Lung (tissue), 12 donors: ENCODE data around the gene LMOD1. TPM values are rescaled to one million over a fixed set of nuclear protein-coding genes. Genes with fewer than 3 reads are reported as not detected.
"Not testable (repeated sequence)": the region's sequence is repeated elsewhere in the genome, so short reads cannot be mapped to it uniquely, and the experiment has no call there.

ENCODE experiments used
- ATAC-seq: fragments of 200-7000 bp; cut with Tn5 transposase; one replicate; pipeline ENCODE4 v1.9.1; 2020; ENCODE audit warnings: moderate number of reproducible peaks; ENCODE audit not compliant: insufficient read depth, low FRiP score
- DNase-seq, 3 donors: peaks; one replicate each; pipeline ENCODE4 v3.0.0-alpha.2; 2013 to 2017
- H3K27ac ChIP-seq, 2 donors: one replicate each; pipeline ENCODE4 v1.5.1; 2013; ENCODE audit warnings: mild to moderate bottlenecking in 2 of 2, moderate library complexity in 2 of 2, control low read depth in 1 of 2, inconsistent platforms in 1 of 2, low read depth in 1 of 2, low read length in 1 of 2
- H3K27me3 ChIP-seq, 3 donors: one replicate each; pipeline ENCODE4 v1.5.1; 2013; ENCODE audit warnings: low read length in 2 of 3; ENCODE audit not compliant: control insufficient read depth in 3 of 3, insufficient read depth in 3 of 3
- H3K36me3 ChIP-seq, 4 donors: one replicate each; pipeline ENCODE4 v1.5.1; 2013; ENCODE audit warnings: low read length in 4 of 4, mild to moderate bottlenecking in 1 of 4, moderate library complexity in 1 of 4; ENCODE audit not compliant: control insufficient read depth in 4 of 4, insufficient read depth in 4 of 4
- H3K4me1 ChIP-seq, 5 donors: one replicate each; pipeline ENCODE4 v1.5.1; 2013; ENCODE audit warnings: low read length in 5 of 5, mild to moderate bottlenecking in 2 of 5, moderate library complexity in 1 of 5; ENCODE audit not compliant: control insufficient read depth in 5 of 5, insufficient read depth in 5 of 5
- H3K4me3 ChIP-seq: one replicate; pipeline ENCODE4 v1.5.1; 2013; ENCODE audit warnings: mild to moderate bottlenecking, control low read depth, moderate library complexity
- H3K9ac ChIP-seq, 2 donors: one replicate each; pipeline ENCODE4 v1.5.1; 2013; ENCODE audit warnings: low read length in 2 of 2, control low read depth in 1 of 2; ENCODE audit not compliant: insufficient read depth in 1 of 2
- H3K9me3 ChIP-seq, 4 donors: one replicate each; pipeline ENCODE4 v1.5.1; 2013; ENCODE audit warnings: low read length in 3 of 4, mild to moderate bottlenecking in 1 of 4, moderate library complexity in 1 of 4; ENCODE audit not compliant: control insufficient read depth in 4 of 4, insufficient read depth in 3 of 4
- CTCF ChIP-seq: IDR thresholded peaks from 2 replicates; pipeline ENCODE4 v1.5.1; 2012; ENCODE audit warnings: mild to moderate bottlenecking; ENCODE audit errors: control extremely low read depth, extremely low read depth
- WGBS, 2 donors: extraction: QIAGEN DNeasy Blood & Tissue Kit; methylation state at CpG; one replicate each; pipeline ENCODE4 v1.1.7; 2013; 5-methylcytosine and 5-hydroxymethylcytosine counted together
- polyA plus RNA-seq, 2 donors: library from polyadenylated mRNA; stranded (reverse); fragments of 200-250 nt; gene quantifications; one replicate each; pipeline ENCODE4 v1.2.1, GENCODE V29; 2013
- total RNA-seq, 2 donors: library from RNA; depleted of rRNA in 1 of 2; stranded (reverse); fragments of >200 nt in 1 of 2; gene quantifications; one replicate each; pipeline ENCODE4 v1.2.1, GENCODE V29; 2014 to 2021
- donor health status: control.
- donor health status: control.
- donor health status: Bipolar disorder and iron deficiency.
- donor health status: healthy.
- donor health status: DM: yes; HTN: yes; CAD: no.

The LMOD1 gene
- total and polyA plus RNA-seq, 4 donors = 9.6 to 25.1 (median 18.2) TPM

- H3K4me1 ChIP-seq = peaks cover 0 to 7% (median 0%) of the 10 kb centered on the region in 5 donors
- H3K27ac ChIP-seq = no peak overlapping the region
- H3K4me3 ChIP-seq = no peak overlapping the region
- no peaks in the 10 kb centered on the region for H3K9me3 ChIP-seq
- H3K36me3 ChIP-seq = no peaks in the 10 kb centered on the region
- no peaks in the 10 kb centered on the region for H3K27me3 ChIP-seq
- no peak for TF ChIP-seq CTCF
- no peak overlapping the region for H3K9ac ChIP-seq
- ATAC-seq (no peak), DNase-seq (no peak)
- 88 to 89% methylated on average over 3 of the region's 3 CpGs for WGBS, 2 donors
Measured at GRCh38 chr1:201902198-201902597, 44.1 kb downstream of the LMOD1 start.

- DNase-seq, H3K27ac ChIP-seq, H3K4me3 ChIP-seq, H3K27me3 ChIP-seq, H3K9ac ChIP-seq, H3K36me3 ChIP-seq, H3K4me1 ChIP-seq, H3K9me3 ChIP-seq, ATAC-seq: not testable (repeated sequence)
- WGBS, 2 donors = 89 to 92% methylated on average over 6 of the region's 6 CpGs
Measured at GRCh38 chr1:201901036-201901435, 45.3 kb downstream of the LMOD1 start.

GRCh38 chr1:201900476-201900875 lies 45.9 kb downstream of the LMOD1 start:
- Histone ChIP-seq H3K27me3 (no peaks in the 10 kb centered on the region), H3K9me3 (no peaks in the 10 kb centered on the region), H3K9ac (no peak overlapping the region), H3K4me3 (no peak overlapping the region), H3K4me1 (peaks cover 0 to 7% (median 0%) of the 10 kb centered on the region in 5 donors), H3K27ac (no peak overlapping the region), H3K36me3 (no peaks in the 10 kb centered on the region)
- no peak for DNase-seq
- ATAC-seq = no peak
- 73 to 85% methylated on average over 5 of the region's 5 CpGs for WGBS, 2 donors
- no peak for TF ChIP-seq CTCF

GRCh38 chr1:201899683-201900429 lies 46.5 kb downstream of the LMOD1 start:
- no peak overlapping the region for H3K4me3 ChIP-seq
- H3K9me3 ChIP-seq = no peaks in the 10 kb centered on the region
- no peak overlapping the region for H3K9ac ChIP-seq
- peaks cover 0 to under 1% (median 0%) of the 10 kb centered on the region in 5 donors for H3K4me1 ChIP-seq
- TF ChIP-seq CTCF = no peak
- H3K36me3 ChIP-seq = no peaks in the 10 kb centered on the region
- ATAC-seq = no peak
- H3K27me3 ChIP-seq = no peaks in the 10 kb centered on the region
- 91 to 95% methylated on average over 20 of the region's 20 CpGs for WGBS, 2 donors
- no peak for DNase-seq
- H3K27ac ChIP-seq = no peak overlapping the region
